Fibroblast of lung (primary cell): ENCODE results near the gene B3GNT4. TPM values are rescaled to one million over a fixed set of nuclear protein-coding genes. Genes with fewer than 3 reads are reported as not detected.
"Not testable (repeated sequence)": the region's sequence is repeated elsewhere in the genome, so short reads cannot be mapped to it uniquely, and the experiment has no call there.

Experiments used
- DNase-seq, 2 donors: peaks; one replicate each; pipeline versions ENCODE4 v3.0.0 to v3.0.0-alpha.2; 2010; ENCODE audit warnings: low read depth in 2 of 2
- H2AFZ ChIP-seq: 2 replicates; pipeline ENCODE4 v1.5.1; 2012; ENCODE audit warnings: low read length, control low read depth, inconsistent platforms
- H3K27ac ChIP-seq: 2 replicates; pipeline ENCODE4 v1.5.1; 2011; ENCODE audit warnings: low read length, control low read depth; ENCODE audit not compliant: insufficient read depth
- H3K27me3 ChIP-seq: 2 replicates; pipeline ENCODE4 v1.5.1; 2011; ENCODE audit warnings: mild to moderate bottlenecking, low read length; ENCODE audit not compliant: control insufficient read depth, insufficient read depth
- H3K36me3 ChIP-seq: 2 replicates; pipeline ENCODE4 v1.5.1; 2011; ENCODE audit warnings: low read length; ENCODE audit not compliant: control insufficient read depth, insufficient read depth
- H3K4me1 ChIP-seq: 2 replicates; pipeline ENCODE4 v1.5.1; 2011; ENCODE audit warnings: low read length; ENCODE audit not compliant: control insufficient read depth, insufficient read depth; ENCODE audit errors: extremely low read depth
- H3K4me2 ChIP-seq: 2 replicates; pipeline ENCODE4 v1.5.1; 2011; ENCODE audit warnings: low read length, control low read depth; ENCODE audit not compliant: insufficient read depth; ENCODE audit errors: extremely low read depth
- H3K4me3 ChIP-seq, 4 experiments: fragments of 200-600 bp in 1 of 4; sonication (generic) in 1 of 4; replicated peaks in 1 of 4; 2 replicates each; pipeline ENCODE4 v1.5.1; 2011 to 2016; ENCODE audit warnings: low read length in 4 of 4, low read depth in 3 of 4, mild to moderate bottlenecking in 3 of 4, control low read depth in 2 of 4, inconsistent platforms in 1 of 4, mixed read lengths in 1 of 4; ENCODE audit not compliant: insufficient read depth in 1 of 4; ENCODE audit errors: control extremely low read depth in 1 of 4
- H3K79me2 ChIP-seq: 2 replicates; pipeline ENCODE4 v1.5.1; 2012; ENCODE audit warnings: mild to moderate bottlenecking, low read length, inconsistent platforms; ENCODE audit not compliant: control insufficient read depth, insufficient read depth
- H3K9ac ChIP-seq: 2 replicates; pipeline ENCODE4 v1.5.1; 2011; ENCODE audit warnings: mild to moderate bottlenecking, low read length, control low read depth; ENCODE audit not compliant: insufficient read depth
- H3K9me3 ChIP-seq: 2 replicates; pipeline ENCODE4 v1.5.1; 2012; ENCODE audit warnings: low read depth, low read length; ENCODE audit not compliant: control insufficient read depth, insufficient read depth
- H4K20me1 ChIP-seq: 2 replicates; pipeline ENCODE4 v1.5.1; 2011; ENCODE audit warnings: low read length; ENCODE audit not compliant: control insufficient read depth, insufficient read depth; ENCODE audit errors: extremely low read depth
- CTCF ChIP-seq, 2 donors: IDR thresholded peaks in 1 of 2; conservative IDR thresholded peaks in 1 of 2; 1 replicate in 1 of 2; 2 replicates in 1 of 2; pipeline ENCODE4 v1.5.1; 2011 to 2012; ENCODE audit warnings: low read length in 2 of 2, control low read depth in 1 of 2, inconsistent platforms in 1 of 2, low read depth in 1 of 2, mild to moderate bottlenecking in 1 of 2
- EZH2 ChIP-seq: IDR thresholded peaks from 2 replicates; pipeline ENCODE4 v1.5.1; 2012; ENCODE audit warnings: low read length, control low read depth, mild to moderate bottlenecking; ENCODE audit errors: missing control alignments
- polyA plus RNA-seq, 2 donors: library from polyadenylated mRNA; depleted of rRNA in 1 of 2; stranded (reverse) in 1 of 2; unstranded in 1 of 2; fragments of >200 nt; gene quantifications; 2 replicates each; pipeline ENCODE4 v1.2.1, GENCODE V29; 2011 to 2012; ENCODE audit warnings: missing spikeins in 1 of 2
- total RNA-seq: library from RNA; depleted of rRNA; stranded (reverse); fragments of >200 nt; gene quantifications from 2 replicates; pipeline ENCODE4 v1.2.1, GENCODE V29; 2014

The B3GNT4 gene
- total and polyA plus RNA-seq, 2 donors (not counting 1 experiment from before 2014, with no cell fraction given) = 0.12 to 0.33 TPM

- DNase-seq = no peak
- H3K36me3 ChIP-seq = no peaks in the 10 kb centered on the region
- no peak overlapping the region for H3K4me2 ChIP-seq
- H3K9ac ChIP-seq = no peak overlapping the region
- no peaks in the 10 kb centered on the region for H3K9me3 ChIP-seq
- H2AFZ ChIP-seq = no peak overlapping the region
- no peak overlapping the region for H3K27ac ChIP-seq
- H4K20me1 ChIP-seq = no peaks in the 10 kb centered on the region
- H3K79me2 ChIP-seq = no peaks in the 10 kb centered on the region
- TF ChIP-seq EZH2 (no peak), CTCF (conservative IDR thresholded peaks at IDR 0.05 in 1 of 2, IDR thresholded peaks at IDR 0.05 in 1 of 2; ENCODE audit: low read depth in 1 of 2, low read length in 2 of 2) (no peak)
- no peaks in the 10 kb centered on the region for H3K27me3 ChIP-seq
- H3K4me3 ChIP-seq = no peak overlapping the region
- no peaks in the 10 kb centered on the region for H3K4me1 ChIP-seq
Observed at GRCh38 chr12:122250536-122250935, 47.0 kb downstream of the B3GNT4 start.

GRCh38 chr12:122258462-122258861 lies 55.0 kb downstream of the B3GNT4 start:
- not testable (repeated sequence) for H3K9me3 ChIP-seq, H2AFZ ChIP-seq, H3K4me2 ChIP-seq, H3K4me1 ChIP-seq, H3K4me3 ChIP-seq, H3K27me3 ChIP-seq, H3K9ac ChIP-seq, H3K27ac ChIP-seq, H4K20me1 ChIP-seq, H3K36me3 ChIP-seq, DNase-seq, H3K79me2 ChIP-seq

Other genes starting within 250 kb of the B3GNT4 start
- 4.9 and 7.4 TPM in 2 replicates for gene BCL7A, start 181.8 kb upstream of the B3GNT4 start, total RNA-seq
- 3.8 and 8.0 TPM in 2 replicates for gene BCL7A, start 181.8 kb upstream of the B3GNT4 start, polyA plus RNA-seq
- gene MLXIP, start 125.0 kb upstream of the B3GNT4 start, total RNA-seq = 12.6 and 17.0 TPM in 2 replicates
- gene MLXIP, start 125.0 kb upstream of the B3GNT4 start, polyA plus RNA-seq = 6.6 and 10.1 TPM in 2 replicates
- not detected in 2 replicates for gene IL31, start 29.5 kb upstream of the B3GNT4 start, total RNA-seq
- gene IL31, start 29.5 kb upstream of the B3GNT4 start, polyA plus RNA-seq = not detected in 2 replicates
- gene LRRC43, start 20.6 kb upstream of the B3GNT4 start, total RNA-seq = 1.8 and 3.6 TPM in 2 replicates
- 0.61 and 0.71 TPM in 2 replicates for gene LRRC43, start 20.6 kb upstream of the B3GNT4 start, polyA plus RNA-seq
- gene DIABLO, start 22.3 kb downstream of the B3GNT4 start, total RNA-seq = 60.6 and 70.6 TPM in 2 replicates
- gene DIABLO, start 22.3 kb downstream of the B3GNT4 start, polyA plus RNA-seq = 59.6 and 73.5 TPM in 2 replicates
- gene VPS33A, start 62.8 kb downstream of the B3GNT4 start, total RNA-seq = 18.2 and 22.3 TPM in 2 replicates
- gene VPS33A, start 62.8 kb downstream of the B3GNT4 start, polyA plus RNA-seq = 15.4 and 17.2 TPM in 2 replicates
- 106 and 147 TPM in 2 replicates for gene CLIP1, start 219.0 kb downstream of the B3GNT4 start, total RNA-seq
- gene CLIP1, start 219.0 kb downstream of the B3GNT4 start, polyA plus RNA-seq = 75.5 and 87.6 TPM in 2 replicates